Measurements from ENCODE around the gene RABGAP1L.
A peak's percentile ranks its signal among the peaks of the same experiment; 100 is the strongest.
"Not testable (repeated sequence)": the region's sequence is repeated elsewhere in the genome, so short reads cannot be mapped to it uniquely, and the experiment has no call there.

Gene RABGAP1L

DNA sequence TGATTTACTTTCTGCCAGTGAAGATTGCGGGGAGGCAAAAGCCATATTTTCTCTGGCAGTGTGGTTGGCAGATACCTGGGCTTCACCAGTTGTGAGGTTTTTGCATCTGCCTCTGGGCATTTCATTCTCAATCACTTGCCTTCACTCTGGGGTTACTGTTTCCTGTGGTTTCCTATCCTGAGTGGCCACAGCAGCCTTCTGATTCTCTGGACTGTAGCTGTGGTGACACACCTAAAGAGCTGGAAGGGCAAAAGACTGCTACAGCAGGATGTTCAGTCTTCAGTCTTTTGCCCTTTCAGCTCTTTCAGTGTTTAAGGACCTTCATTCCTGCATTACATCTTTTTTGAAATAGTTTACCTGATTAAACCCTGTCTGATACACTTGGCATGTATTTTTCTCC is 237.9 kb downstream of the RABGAP1L start:
- no peak for DNase-seq

DNA sequence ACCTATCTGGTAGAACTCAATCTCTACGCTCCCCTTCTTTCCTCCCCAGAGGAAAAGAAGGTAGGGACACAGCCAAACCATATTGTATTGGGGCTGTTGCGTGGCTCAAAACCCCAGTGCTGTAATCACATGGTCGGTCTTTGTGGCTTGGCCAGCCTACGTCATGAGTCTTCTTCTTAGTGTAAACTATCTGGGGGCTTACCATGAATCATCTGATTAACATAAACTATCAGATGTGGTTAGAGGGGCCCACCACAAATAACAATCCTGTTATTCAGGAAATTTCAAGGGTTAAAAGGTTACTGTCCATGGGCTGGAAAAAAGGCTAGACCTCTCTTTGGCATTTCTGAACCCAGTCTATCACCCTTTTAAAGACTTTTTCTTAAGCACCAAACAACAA is 238.9 kb downstream of the RABGAP1L start:
- DNase-seq, result no peak

DNA sequence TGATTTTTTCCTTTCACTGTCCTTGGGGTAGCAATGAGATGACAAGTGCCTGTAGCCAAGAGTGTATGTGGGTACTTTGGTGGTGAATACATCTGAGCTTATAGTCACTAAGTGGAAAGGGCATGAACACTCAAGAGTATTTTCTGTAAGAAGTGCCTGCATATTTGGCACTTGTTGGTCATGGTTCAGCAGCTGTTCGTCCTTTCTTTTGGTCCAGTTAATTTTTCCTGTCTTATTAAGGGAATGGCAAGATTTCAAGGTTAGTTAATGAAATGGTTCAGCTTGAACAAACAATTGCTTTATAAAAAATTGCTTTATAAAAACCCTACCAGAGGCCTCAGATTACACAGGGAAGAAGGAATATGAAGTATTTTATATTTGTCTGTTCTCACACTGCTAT is 239.9 kb downstream of the RABGAP1L start:
- no peak for DNase-seq

DNA sequence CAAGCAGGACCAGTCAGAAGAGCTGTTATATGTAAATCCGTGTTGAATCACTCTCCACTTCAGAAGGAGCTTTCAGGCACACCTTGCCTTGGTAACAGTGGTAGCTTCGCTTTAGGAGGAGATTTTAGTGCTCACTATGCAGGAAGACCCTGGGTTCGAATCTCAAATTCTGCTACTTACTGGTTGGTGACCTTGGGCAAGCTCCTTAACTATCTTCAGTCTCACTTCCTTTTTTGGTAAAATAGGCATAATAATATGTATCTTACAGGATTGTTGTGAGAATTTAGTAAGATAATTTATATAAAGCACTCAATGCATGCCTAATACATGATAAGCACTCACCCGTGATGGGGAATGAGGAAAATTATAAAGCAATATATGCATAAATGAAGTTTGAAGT is 241.8 kb downstream of the RABGAP1L start:
- DNase-seq, result no peak

DNA sequence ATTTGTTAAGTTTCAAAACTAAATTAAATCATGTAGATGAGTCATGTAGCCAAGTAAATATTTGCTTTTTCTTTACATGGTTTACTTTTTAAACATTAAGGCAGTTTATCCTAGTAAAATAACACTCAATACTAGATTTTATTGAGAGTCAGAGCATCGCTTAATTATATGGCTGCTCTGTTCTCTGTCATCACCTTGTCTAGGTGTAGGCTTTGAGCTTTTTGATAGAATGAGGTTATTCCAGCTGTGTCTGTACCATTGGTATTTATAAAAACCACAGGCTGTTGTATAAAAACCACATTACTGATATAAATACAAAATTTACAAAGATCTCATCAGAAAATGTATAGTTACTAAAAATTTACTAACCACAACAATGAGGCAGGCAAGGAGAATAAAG is 245.9 kb downstream of the RABGAP1L start:
- DNase-seq, result no peak

DNA sequence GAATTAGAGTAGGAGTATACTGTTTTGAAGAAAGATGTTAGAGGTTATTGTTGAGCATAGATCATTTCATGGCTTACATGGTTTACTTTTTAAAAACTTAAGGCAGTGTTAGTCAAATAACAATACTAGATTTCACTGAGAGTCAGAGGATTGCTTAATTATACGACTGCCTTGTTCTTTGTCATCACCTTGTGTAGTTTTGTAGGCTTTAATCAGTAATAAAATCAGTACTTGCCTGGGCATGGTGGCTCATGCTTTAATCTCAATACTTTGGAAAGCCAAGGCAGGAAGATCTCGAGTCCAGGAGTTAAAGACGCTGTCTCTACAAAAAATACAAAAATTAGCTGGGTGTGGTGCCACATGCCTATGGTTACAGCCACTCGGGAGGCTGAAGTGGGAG is 247.1 kb downstream of the RABGAP1L start:
- no peak for DNase-seq

GRCh38 chr1:174407665-174408064 is 248.3 kb downstream of the RABGAP1L start:
- no peak for DNase-seq

DNA sequence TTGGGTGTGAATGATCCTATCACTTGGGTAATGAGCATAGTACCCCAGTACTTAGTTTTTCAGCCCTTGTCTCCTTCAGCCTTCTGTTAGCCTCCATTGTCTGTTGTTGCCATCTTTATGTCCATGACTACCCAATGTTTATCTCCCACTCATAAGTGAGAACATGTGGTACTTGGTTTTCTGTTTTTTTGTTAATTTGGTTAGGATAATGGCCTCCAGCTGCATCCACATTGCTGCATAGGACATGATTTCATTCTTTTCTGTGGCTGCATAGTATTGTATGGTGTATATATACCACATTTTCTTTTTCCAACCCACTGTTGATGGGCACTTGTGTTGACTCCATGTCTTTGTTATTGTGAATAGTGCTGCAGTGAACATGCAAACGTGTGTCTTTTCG is 248.8 kb downstream of the RABGAP1L start:
- DNase-seq, result no peak

- not testable (repeated sequence) for DNase-seq
Observed at GRCh38 chr1:174409801-174410200, 250.5 kb downstream of the RABGAP1L start.

GRCh38 chr1:174413632-174414031 is 254.3 kb downstream of the RABGAP1L start:
- DNase-seq, result peak; percentile 2

DNA sequence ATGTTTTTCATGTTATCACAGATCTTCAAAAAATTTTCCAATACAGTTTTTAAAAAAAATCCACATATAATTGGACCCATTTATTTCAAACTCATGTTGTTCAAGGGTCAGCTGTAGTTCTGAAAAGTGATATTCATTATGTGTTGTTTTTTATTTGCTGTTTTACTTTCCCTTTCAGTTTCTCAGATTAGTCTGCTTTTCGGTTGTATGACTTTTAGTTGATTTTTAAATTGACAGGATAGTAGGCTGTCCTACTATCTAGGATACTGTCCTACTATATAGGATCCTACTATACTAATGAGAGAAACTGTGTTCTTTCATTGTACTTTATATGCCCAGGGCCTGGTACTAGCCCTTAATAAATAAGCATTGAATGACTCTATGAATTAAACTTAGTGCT is 254.9 kb downstream of the RABGAP1L start:
- no peak for DNase-seq

DNA sequence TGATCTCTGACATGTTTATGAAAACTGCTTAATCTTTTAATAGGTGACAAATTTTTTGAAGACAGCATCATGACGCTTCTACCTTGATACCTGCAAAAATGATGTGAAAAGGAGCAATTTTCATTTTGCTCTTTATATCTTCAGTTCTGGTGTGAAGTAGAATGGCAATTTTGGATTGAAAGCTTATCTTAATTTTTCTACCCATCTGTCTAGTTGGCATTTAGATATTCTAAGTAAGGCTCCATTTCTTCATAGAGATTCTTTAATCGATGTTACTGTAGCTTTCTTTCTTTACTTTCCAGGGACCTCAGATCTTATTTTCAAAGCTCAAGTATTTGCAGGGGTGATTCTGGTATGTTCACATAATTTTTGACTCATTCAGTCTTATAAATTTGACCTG is 256.2 kb downstream of the RABGAP1L start:
- no peak for DNase-seq

- DNase-seq, result no peak
Observed at GRCh38 chr1:174417921-174418320, 258.6 kb downstream of the RABGAP1L start.

- DNase-seq, result no peak
Observed at GRCh38 chr1:174425121-174425520, 265.8 kb downstream of the RABGAP1L start.

DNA sequence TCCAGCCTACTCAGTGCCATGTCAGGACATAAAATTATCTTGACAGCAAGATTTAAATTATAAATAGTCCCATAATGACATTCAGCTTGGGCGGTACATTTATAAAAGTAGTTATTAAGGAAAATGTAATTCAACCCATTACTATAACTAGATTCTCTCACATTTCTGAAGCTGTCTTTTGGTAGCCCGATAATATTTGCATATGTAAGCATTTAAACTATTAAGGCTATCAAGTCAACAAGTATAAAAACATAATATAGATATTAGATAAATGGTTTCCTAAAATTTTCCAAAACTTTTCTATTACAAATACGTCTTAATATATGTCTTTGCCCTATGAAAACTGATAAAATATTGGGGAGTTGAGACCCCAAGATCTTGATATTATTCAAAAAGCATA is 266.8 kb downstream of the RABGAP1L start:
- no peak for DNase-seq

GRCh38 chr1:174428033-174428432 is 268.7 kb downstream of the RABGAP1L start:
- DNase-seq, result no peak

- DNase-seq, result no peak
Observed at GRCh38 chr1:174428739-174429138, 269.4 kb downstream of the RABGAP1L start.

GRCh38 chr1:174433451-174433850 is 274.1 kb downstream of the RABGAP1L start:
- DNase-seq, result no peak

GRCh38 chr1:174445351-174445750 is 286.0 kb downstream of the RABGAP1L start:
- DNase-seq, result no peak

DNA sequence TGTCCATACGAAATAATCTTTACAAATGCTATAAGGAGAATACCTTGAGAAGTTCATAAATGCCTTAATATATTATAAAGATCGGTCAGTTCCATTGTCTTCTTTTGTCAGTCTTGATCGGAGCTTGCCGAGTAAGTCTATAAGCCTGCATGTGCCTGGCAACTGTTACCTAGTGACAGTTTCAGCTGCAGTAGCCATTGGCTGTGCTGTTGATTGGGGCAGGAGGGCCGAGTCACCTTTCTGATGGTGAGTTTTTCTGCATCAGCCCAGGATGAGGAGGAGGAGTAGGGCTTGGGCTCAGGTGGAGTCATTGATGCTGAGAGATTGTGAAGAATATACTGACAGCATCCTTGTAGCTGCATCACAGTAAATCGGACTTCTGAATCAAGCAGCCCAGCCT is 286.5 kb downstream of the RABGAP1L start:
- DNase-seq, result peak; percentile 7

GRCh38 chr1:174447866-174448530 is 288.7 kb downstream of the RABGAP1L start, which contains the start of gene GPR52:
Gene GPR52 (plus strand): TSS chr1:174447964. CDS start chr1:174448112, 148 bp downstream.
- DNase-seq, result no peak

DNA sequence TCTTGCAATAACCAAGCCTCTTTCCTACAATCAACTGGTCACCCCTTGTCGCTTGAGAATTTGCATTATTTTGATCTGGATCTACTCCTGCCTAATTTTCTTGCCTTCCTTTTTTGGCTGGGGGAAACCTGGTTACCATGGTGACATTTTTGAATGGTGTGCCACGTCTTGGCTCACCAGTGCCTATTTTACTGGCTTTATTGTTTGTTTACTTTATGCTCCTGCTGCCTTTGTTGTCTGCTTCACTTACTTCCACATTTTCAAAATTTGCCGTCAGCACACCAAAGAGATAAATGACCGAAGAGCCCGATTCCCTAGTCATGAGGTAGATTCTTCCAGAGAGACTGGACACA is 289.2 kb downstream of the RABGAP1L start:
- DNase-seq, result no peak

- DNase-seq, result no peak
Observed at GRCh38 chr1:174448974-174449373, 289.7 kb downstream of the RABGAP1L start.

GRCh38 chr1:174451408-174451807 is 292.1 kb downstream of the RABGAP1L start:
- DNase-seq, result no peak

DNA sequence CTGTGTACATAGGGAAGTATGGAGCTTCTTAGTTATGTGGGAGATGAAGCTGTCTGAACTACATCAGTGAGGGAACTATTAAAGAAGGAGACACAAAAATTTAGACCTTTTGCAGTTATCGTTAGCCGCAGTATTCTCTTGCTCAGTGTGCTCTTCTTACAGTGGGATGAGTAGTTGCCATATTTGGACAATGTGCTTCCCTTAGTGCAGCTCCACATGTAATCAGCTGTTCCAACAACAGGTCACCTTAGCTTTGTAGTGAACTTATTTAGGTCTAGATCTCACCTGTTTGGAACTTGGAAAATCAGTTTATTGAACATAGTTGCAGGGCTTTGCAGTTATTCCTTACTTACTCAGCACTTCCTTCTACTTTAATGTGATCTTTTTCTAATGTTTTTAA is 306.5 kb downstream of the RABGAP1L start:
- DNase-seq, result no peak

DNA sequence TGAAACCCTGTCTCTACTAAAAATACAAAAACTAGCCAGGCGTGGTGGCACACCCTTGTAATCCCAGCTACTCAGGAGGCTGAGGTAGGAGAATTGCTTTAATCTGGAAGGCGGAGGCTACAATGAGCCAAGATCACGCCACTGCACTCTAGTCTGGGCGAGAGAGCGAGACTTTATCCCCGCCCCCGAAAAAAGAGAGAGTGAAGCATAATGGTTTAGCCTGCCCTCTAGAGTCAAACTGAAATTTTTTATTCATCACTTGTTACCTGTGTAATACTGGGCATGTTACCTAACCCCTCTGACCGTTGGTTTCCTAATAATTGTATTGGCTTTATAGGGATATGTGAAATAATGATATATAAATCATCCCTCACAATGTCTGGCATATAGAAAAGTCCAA is 307.3 kb downstream of the RABGAP1L start:
- no peak for DNase-seq
